HepG2 (cell line): ENCODE data around the gene SHPK. TPM values are rescaled to one million over a fixed set of nuclear protein-coding genes. Genes with fewer than 3 reads are reported as not detected.
A peak's percentile ranks its signal among the peaks of the same experiment; 100 is the strongest.

Experiments used
- ATAC-seq: fragments of 200-7000 bp; cut with Tn5 transposase; 3 replicates; pipeline ENCODE4 v1.9.1; 2020; ENCODE audit warnings: mild to moderate bottlenecking, moderate library complexity
- BruUV-seq: library from RNA; stranded (reverse); fragments of 400-500 nt; replicated peaks from 2 replicates; lab custom pipeline; 2021; lab: Mats Ljungman, UMichigan
- CTCF ChIA-PET: fragments of 300-600 bp; formaldehyde crosslinking; extraction: SDS; loops from one replicate; lab custom pipeline; 2021; ENCODE audit warnings: low total read pairs, inconsistent platforms, low intra/inter-chr PET ratio; lab: Yijun Ruan, JAX
- POLR2A ChIA-PET: fragments of 350-600 bp; sonication (Branson Sonifier 250); formaldehyde crosslinking; loops from one replicate; lab custom pipeline; 2020; ENCODE audit warnings: antibody characterized with exemption, inconsistent platforms; lab: Yijun Ruan, JAX
- DNase-seq: peaks from one replicate; pipeline ENCODE4 v3.0.0-alpha.2; 2015; ENCODE audit warnings: low spot score
- FAIRE-seq: peaks from 3 replicates; lab custom pipeline; 2011; peaks lifted over from hg19 to GRCh38; lab: Jason Lieb, UNC
- H2AFZ ChIP-seq: one replicate; pipeline ENCODE4 v1.6.1; 2011; ENCODE audit warnings: low read length, inconsistent platforms
- H3K27ac ChIP-seq: fragments of 300-600 bp; 3 replicates; pipeline ENCODE4 v1.8.0; 2011; ENCODE audit warnings: mixed run types, mild to moderate bottlenecking, mixed read lengths, low read length, inconsistent platforms; ENCODE audit not compliant: insufficient read depth; ENCODE audit errors: extremely low read length
- H3K27me3 ChIP-seq, 2 experiments: fragments of 200-600 bp in 1 of 2; 2 replicates in 1 of 2; 3 replicates in 1 of 2; pipeline versions ENCODE4 v1.6.0 to v1.8.0; 2011; ENCODE audit warnings: low read length in 2 of 2, mild to moderate bottlenecking in 2 of 2, moderate library complexity in 2 of 2, inconsistent platforms in 1 of 2; ENCODE audit not compliant: insufficient read depth in 2 of 2, control insufficient read depth in 1 of 2
- H3K36me3 ChIP-seq, 2 experiments: fragments of 200-600 bp in 1 of 2; replicated peaks in 1 of 2; 2 replicates in 1 of 2; 3 replicates in 1 of 2; pipeline versions ENCODE4 v1.5.1 to v1.8.0; 2011; ENCODE audit warnings: low read length in 2 of 2, inconsistent platforms in 1 of 2; ENCODE audit not compliant: insufficient read depth in 2 of 2, control insufficient read depth in 1 of 2
- H3K4me1 ChIP-seq: 2 replicates; pipeline ENCODE4 v1.5.1; 2012; ENCODE audit warnings: low read length, inconsistent platforms; ENCODE audit not compliant: insufficient read depth
- H3K4me2 ChIP-seq: 2 replicates; pipeline ENCODE4 v1.6.0; 2011; ENCODE audit warnings: low read depth, low read length, inconsistent platforms
- H3K4me3 ChIP-seq, 3 experiments: fragments of 200-600 bp in 1 of 3; sonication (generic), shearing (Covaris generic) in 1 of 3; replicated peaks in 1 of 3; 2 replicates each; pipeline ENCODE4 v1.5.1; 2011 to 2016; ENCODE audit warnings: low read length in 3 of 3, inconsistent platforms in 2 of 3, low read depth in 2 of 3, mild to moderate bottlenecking in 2 of 3, control low read depth in 1 of 3, mixed read lengths in 1 of 3; ENCODE audit not compliant: insufficient read depth in 1 of 3
- H3K79me2 ChIP-seq: one replicate; pipeline ENCODE4 v1.6.1; 2011; ENCODE audit warnings: low read length, inconsistent platforms; ENCODE audit not compliant: insufficient read depth
- H3K9ac ChIP-seq: 2 replicates; pipeline ENCODE4 v1.6.0; 2011; ENCODE audit warnings: mild to moderate bottlenecking, low read depth, low read length, inconsistent platforms; ENCODE audit not compliant: insufficient read depth
- H3K9me3 ChIP-seq: 2 replicates; pipeline ENCODE4 v1.5.1; 2012; ENCODE audit warnings: mild to moderate bottlenecking, low read length
- H4K20me1 ChIP-seq: 2 replicates; pipeline ENCODE4 v1.6.0; 2011; ENCODE audit warnings: inconsistent platforms, mild to moderate bottlenecking, low read length, moderate library complexity; ENCODE audit not compliant: insufficient read depth
- ASH2L ChIP-seq: fragments of 300-600, 200-600 bp; sonication (generic); IDR thresholded peaks from 2 replicates; pipeline ENCODE4 v1.7.0; 2017; ENCODE audit warnings: low read depth, mild to moderate bottlenecking, moderate library complexity, mixed read lengths, low read length; ENCODE audit not compliant: insufficient read length
- CENPT ChIP-seq: sonication (generic); formaldehyde crosslinking; IDR thresholded peaks from 2 replicates; pipeline ENCODE4 v1.8.0; 2022; ENCODE audit warnings: low read depth, mild to moderate bottlenecking, moderate library complexity, missing genetic modification reagents
- ERF ChIP-seq: IDR thresholded peaks from 2 replicates; pipeline ENCODE4 v1.6.1; 2018; ENCODE audit warnings: missing biosample characterization, missing genetic modification reagents
- GATAD2A ChIP-seq: IDR thresholded peaks from 2 replicates; pipeline ENCODE4 v1.6.1; 2016
- GPN1 ChIP-seq: sonication (generic); formaldehyde crosslinking; IDR thresholded peaks from 2 replicates; pipeline ENCODE4 v1.5.1; 2020; ENCODE audit warnings: missing genetic modification reagents, borderline replicate concordance
- HNF4G ChIP-seq, 2 experiments: sonication (generic) in 1 of 2; formaldehyde crosslinking in 1 of 2; IDR thresholded peaks; 2 replicates each; pipeline versions ENCODE4 v1.4.0 to v1.6.1; 2011 to 2020; ENCODE audit warnings: borderline replicate concordance in 2 of 2, low read depth in 2 of 2, mild to moderate bottlenecking in 2 of 2, low read length in 1 of 2, missing genetic modification reagents in 1 of 2, moderate library complexity in 1 of 2
- MIER2 ChIP-seq: IDR thresholded peaks from 2 replicates; pipeline ENCODE4 v1.6.1; 2016; ENCODE audit warnings: missing biosample characterization, missing genetic modification reagents
- PAF1 ChIP-seq: IDR thresholded peaks from 2 replicates; pipeline ENCODE4 v1.6.1; 2016; ENCODE audit warnings: missing genetic modification reagents, missing compliant biosample characterization
- POLR2G ChIP-seq: fragments of 200-400 bp; formaldehyde crosslinking; IDR thresholded peaks from 2 replicates; pipeline ENCODE4 v1.6.1; 2018; ENCODE audit warnings: mild to moderate bottlenecking, low read depth, low read length, moderate library complexity
- SAP130 ChIP-seq: IDR thresholded peaks from 2 replicates; pipeline ENCODE4 v1.6.1; 2016; ENCODE audit warnings: low read depth
- SMYD3 ChIP-seq: sonication (generic); formaldehyde crosslinking; IDR thresholded peaks from 2 replicates; pipeline ENCODE4 v1.8.1; 2023; ENCODE audit warnings: mild to moderate bottlenecking, missing genetic modification reagents
- SP2 ChIP-seq: sonication (generic); formaldehyde crosslinking; IDR thresholded peaks from 2 replicates; pipeline ENCODE4 v1.5.1; 2020; ENCODE audit warnings: mild to moderate bottlenecking, missing genetic modification reagents
- SP5 ChIP-seq: IDR thresholded peaks from 2 replicates; pipeline ENCODE4 v1.6.1; 2016; ENCODE audit warnings: low read depth, borderline replicate concordance
- WIZ ChIP-seq: sonication (generic); formaldehyde crosslinking; IDR thresholded peaks from 2 replicates; pipeline ENCODE4 v1.5.1; 2020; ENCODE audit warnings: mild to moderate bottlenecking, missing genetic modification reagents
- ZNF180 ChIP-seq: sonication (generic); formaldehyde crosslinking; IDR thresholded peaks from 2 replicates; pipeline ENCODE4 v1.4.0; 2020; ENCODE audit warnings: low read depth, missing genetic modification reagents, borderline replicate concordance
- ZNF510 ChIP-seq: sonication (generic); formaldehyde crosslinking; IDR thresholded peaks from 2 replicates; pipeline ENCODE4 v1.4.0; 2020; ENCODE audit warnings: low read depth, mild to moderate bottlenecking, missing genetic modification reagents
- ZSCAN30 ChIP-seq: sonication (generic); formaldehyde crosslinking; IDR thresholded peaks from 2 replicates; pipeline ENCODE4 v1.5.0; 2020; ENCODE audit warnings: mild to moderate bottlenecking, missing genetic modification reagents
- WGBS: methylation state at CpG from one replicate; pipeline ENCODE4 v1.1.6; 2017; ENCODE audit warnings: low lambda C conversion rate; 5-methylcytosine and 5-hydroxymethylcytosine counted together
- in situ Hi-C: cut with HindIII; loops from 2 replicates; pipeline ENCODE4 v1.10.0; 2017; ENCODE audit warnings: low pct_unique_long_range_greater_than_20kb; ENCODE audit not compliant: extremely low pct_ligation_motif_present
- intact Hi-C: fragments of 100-400 bp; cut with micrococcal nuclease; formaldehyde crosslinking; loops from one replicate; pipeline ENCODE4 v1.10.0; 2022; ENCODE audit not compliant: unreplicated experiment
- polyA plus RNA-seq, 8 experiments: library from polyadenylated mRNA; depleted of rRNA in 3 of 8; stranded (reverse) in 7 of 8; unstranded in 1 of 8; fragments of >200 nt; fragmentation: Illumina TruSeq in 4 of 8; extraction: Trizol in 4 of 8; gene quantifications; 2 replicates each; pipeline versions ENCODE4 v1.2.1 to v1.2.3, GENCODE V29; 2011 to 2016; ENCODE audit warnings: low read depth in 4 of 8, missing spikeins in 1 of 8, mixed read lengths in 1 of 8; ENCODE audit not compliant: insufficient read depth in 1 of 8
- total RNA-seq, 5 experiments: library from RNA; depleted of rRNA; stranded (reverse); fragments of >200 nt; fragmentation: Illumina TruSeq; extraction: Trizol; gene quantifications; 2 replicates each; pipeline ENCODE4 v1.2.3, GENCODE V29; 2016; ENCODE audit warnings: low read depth in 1 of 5
- TF ChIP-seq, protein P1 (sequence below): IDR thresholded peaks from 2 replicates; pipeline ENCODE4 v1.6.1; 2016; ENCODE audit warnings: missing biosample characterization, missing genetic modification reagents, low read depth
- TF ChIP-seq, protein P2 (sequence below): sonication (generic); formaldehyde crosslinking; IDR thresholded peaks from 2 replicates; pipeline ENCODE4 v1.5.0; 2020; ENCODE audit warnings: mild to moderate bottlenecking, missing genetic modification reagents

The SHPK gene
- total and polyA plus RNA-seq, 2 of the 13 experiments (the other 11 are each of a cell fraction or from before 2014, with no cell fraction given): 16.2 to 30.9 TPM

DNA sequence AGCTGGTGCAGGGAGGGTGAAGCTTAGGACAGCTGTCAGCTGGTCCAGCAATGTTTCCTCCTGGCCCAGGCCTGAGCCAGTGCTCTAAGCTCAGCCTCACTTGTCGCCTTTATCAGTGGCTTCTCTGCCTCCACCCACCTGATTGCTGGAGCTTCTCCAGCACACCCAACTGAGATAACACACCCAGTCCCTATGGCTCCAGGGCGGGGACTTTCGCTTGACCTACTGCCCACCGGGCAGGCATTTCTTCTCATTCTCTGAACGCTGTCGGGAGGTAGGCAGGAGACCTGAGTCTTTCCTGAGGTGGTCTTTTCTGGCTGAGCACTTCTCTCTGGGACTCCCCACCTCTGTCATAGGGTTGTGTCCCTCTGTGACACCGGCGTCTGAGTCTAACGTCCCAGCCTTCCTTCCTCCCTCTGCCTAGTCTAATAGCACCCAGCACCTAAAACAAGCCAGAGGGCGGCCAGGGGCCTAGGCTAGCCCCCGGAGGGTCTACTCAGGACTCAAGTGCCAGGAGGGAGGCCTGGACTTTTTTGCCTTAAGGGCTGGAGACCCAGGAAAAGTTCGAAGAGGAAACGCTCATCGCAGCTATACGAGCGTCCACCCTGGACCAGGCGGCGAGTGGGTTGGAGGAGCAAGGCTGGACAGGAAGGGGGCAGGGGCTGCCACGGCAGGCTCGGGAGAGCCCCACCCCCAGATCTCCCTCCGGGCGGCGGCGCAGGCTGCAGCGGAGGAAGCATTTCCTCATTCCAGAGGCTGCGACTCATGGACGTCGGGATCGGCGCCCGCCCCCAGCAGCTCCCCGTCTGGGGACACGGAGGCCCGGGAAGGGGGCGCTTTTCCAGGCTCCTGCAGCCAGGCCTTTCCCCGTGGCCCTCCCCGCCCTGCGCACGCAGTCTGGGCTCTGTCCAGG, 31.6 kb upstream of the SHPK start:
- H3K9me3 ChIP-seq: no peaks in the 10 kb centered on the region
- H3K79me2 ChIP-seq: peaks cover 24% of the 10 kb centered on the region
- peak overlapping the region; percentile 95 for H3K9ac ChIP-seq
- peak overlapping the region; percentile 67 to 95 (median 79) for H3K4me3 ChIP-seq
- WGBS: 0% methylated on average over 16 of the region's 39 CpGs
- FAIRE-seq (no peak), ATAC-seq (peak; percentile 85), DNase-seq (peak; percentile 81)
- in situ Hi-C loops: loop anchor here (10.0 kb wide), 1 partner anchor 623 kb away; no protein-coding TSS in a partner anchor
- H2AFZ ChIP-seq: no peak overlapping the region
- CTCF ChIA-PET: no interaction called here
- H3K27me3 ChIP-seq: no peaks in the 10 kb centered on the region; a peak in 1 of 5 replicates
- H3K36me3 ChIP-seq: peaks cover 2 to 8% of the 10 kb centered on the region in 2 experiments; a peak in 3 of 5 replicates
- peaks cover 4% of the 10 kb centered on the region; the same call in 1 of the 2 replicates for H4K20me1 ChIP-seq
- POLR2A ChIA-PET: interaction anchor here (0.8 to 3.6 kb wide), 18 partner anchors 9 to 179 kb away, joined by 3 to 74 read pairs (median 6); partner anchors contain the start of genes CTNS, HASPIN, NCBP3 and P2RX5
- peaks cover 44% of the 10 kb centered on the region for H3K4me1 ChIP-seq
- peak overlapping the region; percentile 87 for H3K4me2 ChIP-seq
- intact Hi-C loops: no loop called here
- TSS peak; percentile 60 for BruUV-seq
- H3K27ac ChIP-seq: peak overlapping the region; percentile 96
- no peak for TF ChIP-seq PAF1 (CRISPR knock-in tag)
- peak; percentile 14 for TF ChIP-seq ASH2L
- TF ChIP-seq ZNF180 (CRISPR knock-in tag): no peak
- peak; percentile 26 for TF ChIP-seq GATAD2A
- TF ChIP-seq, protein P1, sequence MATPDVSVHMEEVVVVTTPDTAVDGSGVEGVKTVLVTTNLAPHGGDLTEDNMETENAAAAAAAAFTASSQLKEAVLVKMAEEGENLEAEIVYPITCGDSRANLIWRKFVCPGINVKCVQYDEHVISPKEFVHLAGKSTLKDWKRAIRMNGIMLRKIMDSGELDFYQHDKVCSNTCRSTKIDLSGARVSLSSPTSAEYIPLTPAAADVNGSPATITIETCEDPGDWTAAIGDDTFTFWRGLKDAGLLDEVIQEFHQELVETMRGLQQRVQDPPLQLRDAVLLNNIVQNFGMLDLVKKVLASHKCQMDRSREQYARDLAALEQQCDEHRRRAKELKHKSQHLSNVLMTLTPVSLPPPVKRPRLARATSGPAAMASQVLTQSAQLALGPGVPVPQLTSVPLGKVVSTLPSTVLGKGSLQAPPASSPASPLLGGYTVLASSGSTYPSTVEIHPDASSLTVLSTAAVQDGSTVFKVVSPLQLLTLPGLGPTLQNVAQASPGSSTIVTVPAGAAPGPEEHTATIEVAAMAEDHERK: no peak
- no peak for TF ChIP-seq ZSCAN30 (CRISPR knock-in tag)
- no peak for TF ChIP-seq GPN1 (CRISPR knock-in tag)
- 0 out of 2 replicates have a peak, but pooled peaks have one; percentile 40 for TF ChIP-seq SP5 (CRISPR knock-in tag)
- TF ChIP-seq CENPT (CRISPR knock-in tag): 0 out of 2 replicates have a peak, but pooled peaks have one; percentile 47
- 0 out of 2 replicates have a peak, but pooled peaks have one; percentile 2 for TF ChIP-seq ERF
- TF ChIP-seq HNF4G (IDR thresholded peaks at IDR 0.05; ENCODE audit: borderline replicate concordance, low read depth, low read length): no peak; the same call in 1 of the 2 replicates
- no peak for TF ChIP-seq HNF4G (CRISPR knock-in tag; IDR thresholded peaks at IDR 0.05; ENCODE audit: borderline replicate concordance, low read depth)
- no peak for TF ChIP-seq SP2 (CRISPR knock-in tag)
- no peak; the same call in 1 of the 2 replicates for TF ChIP-seq POLR2G
- TF ChIP-seq SMYD3: peak; percentile 90; the same call in 1 of the 2 replicates
- no peak for TF ChIP-seq MIER2 (CRISPR knock-in tag)
- TF ChIP-seq SAP130: peak; percentile 83
- TF ChIP-seq, protein P2, sequence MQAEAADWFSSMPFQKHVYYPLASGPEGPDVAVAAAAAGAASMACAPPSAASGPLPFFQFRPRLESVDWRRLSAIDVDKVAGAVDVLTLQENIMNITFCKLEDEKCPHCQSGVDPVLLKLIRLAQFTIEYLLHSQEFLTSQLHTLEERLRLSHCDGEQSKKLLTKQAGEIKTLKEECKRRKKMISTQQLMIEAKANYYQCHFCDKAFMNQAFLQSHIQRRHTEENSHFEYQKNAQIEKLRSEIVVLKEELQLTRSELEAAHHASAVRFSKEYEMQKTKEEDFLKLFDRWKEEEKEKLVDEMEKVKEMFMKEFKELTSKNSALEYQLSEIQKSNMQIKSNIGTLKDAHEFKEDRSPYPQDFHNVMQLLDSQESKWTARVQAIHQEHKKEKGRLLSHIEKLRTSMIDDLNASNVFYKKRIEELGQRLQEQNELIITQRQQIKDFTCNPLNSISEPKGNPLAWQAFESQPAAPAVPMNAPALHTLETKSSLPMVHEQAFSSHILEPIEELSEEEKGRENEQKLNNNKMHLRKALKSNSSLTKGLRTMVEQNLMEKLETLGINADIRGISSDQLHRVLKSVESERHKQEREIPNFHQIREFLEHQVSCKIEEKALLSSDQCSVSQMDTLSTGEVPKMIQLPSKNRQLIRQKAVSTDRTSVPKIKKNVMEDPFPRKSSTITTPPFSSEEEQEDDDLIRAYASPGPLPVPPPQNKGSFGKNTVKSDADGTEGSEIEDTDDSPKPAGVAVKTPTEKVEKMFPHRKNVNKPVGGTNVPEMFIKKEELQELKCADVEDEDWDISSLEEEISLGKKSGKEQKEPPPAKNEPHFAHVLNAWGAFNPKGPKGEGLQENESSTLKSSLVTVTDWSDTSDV (CRISPR knock-in tag): 0 out of 2 replicates have a peak, but pooled peaks have one; percentile 42
- TF ChIP-seq ZNF510 (CRISPR knock-in tag): no peak; the same call in 1 of the 2 replicates
- no peak for TF ChIP-seq WIZ (CRISPR knock-in tag)
